ENCODE measurements around the gene PPIP5K1.
"Not testable (repeated sequence)": the region's sequence is repeated elsewhere in the genome, so short reads cannot be mapped to it uniquely, and the experiment has no call there.

DNA sequence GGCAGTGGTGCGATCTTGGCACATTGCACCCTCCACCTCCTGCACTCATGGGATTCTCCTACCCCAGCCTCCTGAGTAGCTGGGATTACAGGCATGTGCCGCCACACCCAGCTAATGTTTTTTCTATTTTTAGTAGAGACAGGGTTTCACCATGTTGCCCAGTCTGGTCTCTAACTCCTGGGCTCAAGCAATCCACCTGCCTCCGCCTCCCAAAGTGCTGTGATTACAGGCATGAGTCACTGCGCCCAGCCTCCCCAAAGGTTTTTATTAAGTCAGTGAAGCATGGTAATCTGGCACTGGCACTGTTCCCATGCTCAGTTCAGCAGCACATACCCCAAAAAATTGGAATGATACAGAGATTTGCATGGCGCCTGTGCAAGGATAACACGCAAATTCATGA lies 12.2 kb upstream of the PPIP5K1 start:
- not testable (repeated sequence) for TF ChIP-seq POLR2AphosphoS5, POLR2A, CTCF (IDR thresholded peaks at IDR 0.05)

Measured in prostate gland (tissue), 2 donors.